NB4 (cell line): ENCODE measurements around the gene PRR32.

Source experiments
- DNase-seq: peaks from one replicate; pipeline ENCODE4 v3.0.0; 2010; ENCODE audit warnings: low read depth
- H3K4me3 ChIP-seq: one replicate; pipeline ENCODE4 v1.5.1; 2011; ENCODE audit warnings: mild to moderate bottlenecking, low read depth, low read length, moderate library complexity
- CTCF ChIP-seq: IDR thresholded peaks from one replicate; pipeline ENCODE4 v1.5.1; 2012; ENCODE audit warnings: low read depth, low read length
- MAX ChIP-seq: IDR thresholded peaks from 2 replicates; pipeline ENCODE4 v1.6.1; 2011; ENCODE audit warnings: low read depth, low read length
- MYC ChIP-seq: IDR thresholded peaks from 2 replicates; pipeline ENCODE4 v1.6.1; 2011; ENCODE audit warnings: low read depth, low read length
- POLR2A ChIP-seq: IDR thresholded peaks from 2 replicates; pipeline ENCODE4 v1.6.1; 2011; ENCODE audit warnings: mild to moderate bottlenecking; ENCODE audit not compliant: insufficient read length; ENCODE audit errors: extremely low read depth

The PRR32 gene

GRCh38 chrX:126824338-126825007 is 4.9 kb downstream of the PRR32 start:
- DNase-seq = no peak
- no peak for TF ChIP-seq CTCF
- no peak for TF ChIP-seq MYC
- TF ChIP-seq MAX = no peak
- no peak overlapping the region for H3K4me3 ChIP-seq

DNA sequence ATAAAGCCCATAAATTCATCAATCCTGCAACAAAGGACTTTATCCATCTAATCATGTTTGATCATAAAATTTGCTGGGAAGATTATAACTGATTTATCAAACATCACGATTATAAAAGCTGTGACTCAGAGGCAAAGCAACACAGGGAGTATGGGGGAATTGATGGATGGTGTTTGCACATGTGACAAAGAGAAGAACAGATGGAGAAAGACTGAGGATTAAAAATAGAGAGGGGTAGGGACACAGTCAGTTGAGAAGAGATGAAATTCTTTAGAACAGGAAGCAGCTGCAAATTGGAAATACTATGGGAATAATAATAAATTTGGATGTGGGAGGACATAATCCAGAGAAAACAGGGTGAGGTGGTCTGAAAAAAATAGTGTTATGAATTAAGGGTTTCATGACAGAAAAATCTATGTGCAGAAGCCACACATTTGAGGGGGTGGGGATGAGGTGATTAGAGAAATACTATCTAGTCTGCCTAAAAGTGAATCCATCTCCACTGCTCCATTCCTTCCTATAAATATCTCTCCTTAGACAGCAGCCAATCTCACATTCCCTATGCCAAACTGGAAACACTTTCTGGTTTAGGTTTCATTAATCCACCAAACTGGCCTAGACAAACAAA is 6.2 kb downstream of the PRR32 start:
- TF ChIP-seq MAX (no peak), POLR2A (no peak), MYC (no peak), CTCF (no peak)
- DNase-seq = no peak
- no peak overlapping the region for H3K4me3 ChIP-seq

DNA sequence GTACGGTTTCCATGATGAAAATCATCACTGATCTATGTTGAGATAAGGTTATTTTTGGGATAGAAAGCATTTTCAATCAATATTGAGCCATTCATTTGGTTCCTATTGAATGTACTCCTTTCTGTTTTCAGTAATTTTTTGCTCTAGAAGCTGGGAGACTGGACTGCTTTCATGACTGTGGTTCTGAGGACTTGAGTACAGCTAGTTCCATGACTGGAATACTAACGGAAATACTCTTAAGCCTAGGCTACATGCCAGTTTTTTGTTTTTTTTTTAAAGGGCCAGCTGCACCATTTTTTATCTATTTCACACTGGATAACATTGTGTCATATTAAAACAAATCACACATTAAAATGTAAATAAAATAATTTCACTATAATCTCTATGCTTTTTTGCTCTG is 16.7 kb downstream of the PRR32 start:
- H3K4me3 ChIP-seq = no peak overlapping the region
- no peak for TF ChIP-seq CTCF
- no peak for TF ChIP-seq MAX
- TF ChIP-seq MYC = no peak
- TF ChIP-seq POLR2A = no peak
- DNase-seq = no peak

DNA sequence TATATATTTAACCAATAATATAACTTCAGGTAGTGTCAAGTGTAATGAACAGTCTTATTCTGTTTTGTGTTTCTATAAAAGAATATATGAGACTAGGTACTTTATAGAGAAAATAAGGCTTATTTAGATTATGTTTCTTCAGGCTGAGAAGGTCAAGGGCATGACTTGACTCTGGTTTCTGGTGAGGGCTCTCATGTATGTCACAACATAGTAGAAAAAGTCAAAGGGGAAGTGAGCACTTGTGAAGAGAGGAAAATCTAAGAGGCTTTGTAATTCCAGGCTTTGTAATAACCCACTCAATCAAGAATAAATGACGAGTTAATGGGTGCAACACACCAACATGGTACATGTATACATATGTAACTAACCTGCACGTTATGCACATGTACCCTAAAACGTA is 27.6 kb downstream of the PRR32 start:
- no peak overlapping the region for H3K4me3 ChIP-seq
- no peak for TF ChIP-seq POLR2A
- no peak for TF ChIP-seq MYC
- TF ChIP-seq CTCF = no peak
- no peak for TF ChIP-seq MAX
- no peak for DNase-seq

DNA sequence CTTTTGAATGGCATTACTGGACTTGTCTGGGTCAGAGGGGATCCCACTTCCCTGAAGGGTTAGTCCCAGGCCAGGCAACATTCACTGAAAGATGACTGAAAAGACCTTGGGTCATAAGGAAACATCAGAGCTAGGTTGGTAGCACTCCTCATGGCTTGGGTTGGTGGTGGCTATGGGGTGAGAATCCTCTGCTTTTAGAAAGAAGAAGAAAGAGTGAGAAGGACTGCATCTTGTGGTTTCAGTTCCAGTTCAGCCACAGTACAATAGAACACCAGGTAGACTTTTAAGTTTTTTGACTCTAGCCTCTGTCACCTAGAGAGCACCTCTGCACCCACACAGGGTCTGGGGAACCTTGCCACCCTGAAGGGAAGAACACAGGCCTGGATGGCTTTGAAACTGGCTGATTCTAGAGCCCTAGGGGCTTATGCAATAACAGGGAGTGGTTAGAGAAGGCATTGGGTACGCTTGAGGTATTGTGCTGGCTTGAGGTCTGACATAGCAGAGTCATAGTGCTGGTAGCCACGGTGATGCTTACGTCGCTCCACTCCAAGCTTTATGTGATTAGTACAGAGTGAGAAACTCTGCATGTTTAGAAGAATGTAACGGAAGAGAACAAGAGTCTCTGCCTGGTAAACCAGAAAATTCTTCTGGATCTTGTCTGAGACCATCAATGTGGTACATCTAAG is 36.5 kb downstream of the PRR32 start:
- no peak overlapping the region for H3K4me3 ChIP-seq
- no peak for DNase-seq
- TF ChIP-seq CTCF = no peak
